Activated T-cell treated with anti-CD3 and anti-CD28 coated beads for 48 hours (primary cell): Measurements from ENCODE around the gene RBP2.

Source experiments
- DNase-seq: peaks from one replicate; pipeline ENCODE4 v3.0.0-alpha.2; 2020; ENCODE audit warnings: low read depth

The RBP2 gene

GRCh38 chr3:139481116-139481515 lies 4.8 kb upstream of the RBP2 start:
- DNase-seq: no peak

- DNase-seq: no peak
Measured at GRCh38 chr3:139480585-139480984, 4.3 kb upstream of the RBP2 start.

GRCh38 chr3:139477710-139478640 lies 1.7 kb upstream of the RBP2 start:
- no peak for DNase-seq

- DNase-seq: no peak
Measured at GRCh38 chr3:139473155-139473771, 3.1 kb downstream of the RBP2 start.

- DNase-seq: no peak
Measured at GRCh38 chr3:139472380-139473010, 3.8 kb downstream of the RBP2 start.

- no peak for DNase-seq
Measured at GRCh38 chr3:139470199-139470598, 6.1 kb downstream of the RBP2 start.

GRCh38 chr3:139468399-139468798 lies 7.9 kb downstream of the RBP2 start:
- DNase-seq: no peak

GRCh38 chr3:139466360-139466759 lies 10.0 kb downstream of the RBP2 start:
- no peak for DNase-seq

- no peak for DNase-seq
Measured at GRCh38 chr3:139465636-139466035, 10.7 kb downstream of the RBP2 start.

- no peak for DNase-seq
Measured at GRCh38 chr3:139463466-139463865, 12.8 kb downstream of the RBP2 start.

GRCh38 chr3:139460529-139460928 lies 15.8 kb downstream of the RBP2 start:
- no peak for DNase-seq

- DNase-seq: no peak
Measured at GRCh38 chr3:139460076-139460475, 16.2 kb downstream of the RBP2 start.

GRCh38 chr3:139458348-139458747 lies 18.0 kb downstream of the RBP2 start:
- DNase-seq: no peak

GRCh38 chr3:139457066-139457465 lies 19.2 kb downstream of the RBP2 start:
- no peak for DNase-seq

- no peak for DNase-seq
Measured at GRCh38 chr3:139456386-139456785, 19.9 kb downstream of the RBP2 start.

GRCh38 chr3:139455855-139456254 lies 20.5 kb downstream of the RBP2 start:
- DNase-seq: no peak

GRCh38 chr3:139455206-139455605 lies 21.1 kb downstream of the RBP2 start:
- DNase-seq: no peak

GRCh38 chr3:139454346-139454745 lies 22.0 kb downstream of the RBP2 start:
- no peak for DNase-seq

GRCh38 chr3:139450159-139450558 lies 26.2 kb downstream of the RBP2 start:
- DNase-seq: no peak

- DNase-seq: no peak
Measured at GRCh38 chr3:139449566-139449965, 26.8 kb downstream of the RBP2 start.

GRCh38 chr3:139448104-139448503 lies 28.2 kb downstream of the RBP2 start:
- no peak for DNase-seq

GRCh38 chr3:139447486-139447885 lies 28.8 kb downstream of the RBP2 start:
- no peak for DNase-seq

GRCh38 chr3:139444446-139444845 lies 31.9 kb downstream of the RBP2 start:
- DNase-seq: no peak
